ENCODE data around the gene IL6ST. TPM values are rescaled to one million over a fixed set of nuclear protein-coding genes. Genes with fewer than 3 reads are reported as not detected.

The IL6ST gene
- total and polyA plus RNA-seq, 5 donors from 2014 or later = 25.3 to 234 (median 58.0) TPM

DNA sequence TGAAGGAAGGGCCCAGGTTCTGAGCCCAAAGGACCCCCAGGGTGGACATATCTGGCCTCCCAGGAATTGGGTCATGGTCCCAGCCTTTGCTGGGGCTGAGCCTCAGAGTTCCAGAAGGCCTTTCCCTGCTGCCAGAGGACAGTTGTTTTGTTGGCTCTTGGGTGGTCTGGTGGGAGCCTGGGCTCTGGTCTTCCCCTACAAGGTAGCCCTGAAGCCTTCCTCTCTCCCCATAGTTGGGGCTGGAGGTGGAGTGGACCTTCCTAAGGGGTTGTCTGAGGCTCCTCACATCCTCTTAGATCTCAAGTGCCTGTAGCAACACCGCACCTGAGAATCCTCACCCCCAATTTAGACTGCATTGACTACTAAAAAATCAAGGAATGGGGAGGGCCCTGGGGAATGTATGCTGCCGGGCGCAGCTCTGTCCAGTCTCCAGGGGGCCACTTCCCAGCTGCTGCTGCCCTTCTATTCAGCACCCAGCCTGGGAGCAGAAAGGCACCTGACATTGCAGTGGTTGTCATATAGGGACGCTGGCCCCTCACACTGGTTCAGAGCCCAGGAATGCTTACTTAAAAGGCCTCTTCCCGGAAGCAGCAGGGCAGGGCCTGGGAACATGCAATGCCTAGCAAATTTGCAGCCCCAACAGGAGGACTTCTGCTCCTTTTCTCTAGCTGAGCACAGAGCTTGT lies 77.2 kb downstream of the IL6ST start:
- Mint-ChIP-seq H3K9me3 (no peaks in the 10 kb centered on the region), H3K27me3 (peaks cover 5% of the 10 kb centered on the region), H3K36me3 (no peaks in the 10 kb centered on the region), H3K4me3 (no peak overlapping the region), H3K27ac (no peak overlapping the region), H3K4me1 (peaks cover 0 to 9% (median 7%) of the 10 kb centered on the region in 4 donors)
- H3K4me3 ChIP-seq (ENCODE audit: low read depth, low read length) = no peak overlapping the region
- no peaks in the 10 kb centered on the region for H3K27me3 ChIP-seq (ENCODE audit: control insufficient read depth, insufficient read depth, low read length)
- H3K4me1 ChIP-seq (ENCODE audit: control insufficient read depth, insufficient read depth, low read length, poor library complexity, severe bottlenecking) = no peaks in the 10 kb centered on the region
- DNase-seq = no peak
- no peak overlapping the region for H3K27ac ChIP-seq (ENCODE audit: insufficient read depth, low read length, poor library complexity, severe bottlenecking)
- ATAC-seq (ENCODE audit: low read depth in 2 of 2) = no peak
- H3K9me3 ChIP-seq (ENCODE audit: control insufficient read depth in 2 of 2, low read length in 2 of 2) = no peaks in the 10 kb centered on the region
- H3K36me3 ChIP-seq (ENCODE audit: control insufficient read depth, insufficient read depth, low read length) = no peaks in the 10 kb centered on the region

DNA sequence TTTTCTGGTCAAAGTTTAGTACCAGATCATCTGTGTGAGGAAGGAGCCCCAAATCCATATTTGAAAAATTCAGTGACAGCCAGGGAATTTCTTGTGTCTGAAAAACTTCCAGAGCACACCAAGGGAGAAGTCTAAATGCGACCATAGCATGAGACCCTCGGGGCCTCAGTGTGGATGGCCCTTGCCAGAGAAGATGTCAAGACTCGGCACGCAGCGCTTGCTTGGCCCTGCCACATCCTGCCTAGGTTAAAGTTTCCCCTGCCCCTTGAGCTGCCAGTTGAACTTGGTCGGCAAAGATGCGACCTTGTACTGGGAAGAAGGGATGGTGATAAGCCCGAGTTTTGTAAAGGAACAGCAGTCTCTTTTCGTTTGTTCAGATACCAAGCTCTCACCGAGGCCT lies 77.8 kb downstream of the IL6ST start:
- Mint-ChIP-seq H3K27ac (no peak overlapping the region), H3K4me3 (no peak overlapping the region), H3K27me3 (peaks cover 5% of the 10 kb centered on the region), H3K4me1 (peaks cover 0 to 9% (median 7%) of the 10 kb centered on the region in 4 donors), H3K36me3 (no peaks in the 10 kb centered on the region), H3K9me3 (no peaks in the 10 kb centered on the region)
- no peak for ATAC-seq (ENCODE audit: low read depth in 2 of 2)
- H3K4me1 ChIP-seq (ENCODE audit: control insufficient read depth, insufficient read depth, low read length, poor library complexity, severe bottlenecking) = no peaks in the 10 kb centered on the region
- H3K27ac ChIP-seq (ENCODE audit: insufficient read depth, low read length, poor library complexity, severe bottlenecking) = no peak overlapping the region
- no peaks in the 10 kb centered on the region for H3K9me3 ChIP-seq (ENCODE audit: control insufficient read depth in 2 of 2, low read length in 2 of 2)
- no peak for DNase-seq
- H3K36me3 ChIP-seq (ENCODE audit: control insufficient read depth, insufficient read depth, low read length) = no peaks in the 10 kb centered on the region
- H3K4me3 ChIP-seq (ENCODE audit: low read depth, low read length) = no peak overlapping the region
- no peaks in the 10 kb centered on the region for H3K27me3 ChIP-seq (ENCODE audit: control insufficient read depth, insufficient read depth, low read length)

DNA sequence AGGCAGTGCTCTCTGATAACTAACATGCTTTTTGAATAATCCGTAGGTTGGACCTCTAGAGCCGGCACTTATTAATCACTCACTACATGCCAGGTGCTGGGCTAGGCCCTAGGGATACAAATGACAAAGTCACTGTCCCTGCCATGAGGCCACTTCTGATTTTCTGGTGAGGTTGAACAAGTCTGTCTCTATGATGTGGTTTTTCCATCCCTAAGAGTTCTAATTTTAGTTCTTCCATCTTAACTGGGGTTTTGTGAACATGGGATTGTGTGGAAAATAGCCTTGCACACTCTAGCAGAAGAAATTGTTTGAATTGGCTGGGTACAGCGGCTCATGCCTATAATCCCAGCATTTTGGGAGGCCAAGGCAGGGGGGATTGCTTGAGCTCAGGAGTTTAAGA lies 79.0 kb downstream of the IL6ST start:
- H3K27ac Mint-ChIP-seq = no peak overlapping the region
- peaks cover 15% of the 10 kb centered on the region for H3K27me3 Mint-ChIP-seq
- Histone ChIP-seq H3K4me1 (ENCODE audit: control insufficient read depth, insufficient read depth, low read length, poor library complexity, severe bottlenecking) (no peaks in the 10 kb centered on the region), H3K4me3 (ENCODE audit: low read depth, low read length) (no peak overlapping the region), H3K9me3 (ENCODE audit: control insufficient read depth in 2 of 2, low read length in 2 of 2) (no peaks in the 10 kb centered on the region), H3K27ac (ENCODE audit: insufficient read depth, low read length, poor library complexity, severe bottlenecking) (no peak overlapping the region), H3K27me3 (ENCODE audit: control insufficient read depth, insufficient read depth, low read length) (no peaks in the 10 kb centered on the region), H3K36me3 (ENCODE audit: control insufficient read depth, insufficient read depth, low read length) (no peaks in the 10 kb centered on the region)
- H3K36me3 Mint-ChIP-seq = no peaks in the 10 kb centered on the region
- no peak for DNase-seq
- peaks cover 0 to 9% (median 7%) of the 10 kb centered on the region in 4 donors for H3K4me1 Mint-ChIP-seq
- no peak overlapping the region for H3K4me3 Mint-ChIP-seq
- no peak for ATAC-seq (ENCODE audit: low read depth in 2 of 2)
- no peaks in the 10 kb centered on the region for H3K9me3 Mint-ChIP-seq

- H3K4me3 ChIP-seq (ENCODE audit: low read depth, low read length) = no peak overlapping the region
- peaks cover 0 to 8% (median 6%) of the 10 kb centered on the region in 4 donors for H3K4me1 Mint-ChIP-seq
- H3K27me3 ChIP-seq (ENCODE audit: control insufficient read depth, insufficient read depth, low read length) = no peaks in the 10 kb centered on the region
- H3K9me3 ChIP-seq (ENCODE audit: control insufficient read depth in 2 of 2, low read length in 2 of 2) = no peaks in the 10 kb centered on the region
- H3K27ac ChIP-seq (ENCODE audit: insufficient read depth, low read length, poor library complexity, severe bottlenecking) = no peak overlapping the region
- H3K36me3 ChIP-seq (ENCODE audit: control insufficient read depth, insufficient read depth, low read length) = no peaks in the 10 kb centered on the region
- no peaks in the 10 kb centered on the region for H3K9me3 Mint-ChIP-seq
- no peaks in the 10 kb centered on the region for H3K4me1 ChIP-seq (ENCODE audit: control insufficient read depth, insufficient read depth, low read length, poor library complexity, severe bottlenecking)
- H3K4me3 Mint-ChIP-seq = no peak overlapping the region
- H3K36me3 Mint-ChIP-seq = no peaks in the 10 kb centered on the region
- ATAC-seq (ENCODE audit: low read depth in 2 of 2) (no peak), DNase-seq (no peak)
- no peak overlapping the region for H3K27ac Mint-ChIP-seq
- peaks cover 22% of the 10 kb centered on the region for H3K27me3 Mint-ChIP-seq
Measured at GRCh38 chr5:55914971-55915370, 79.8 kb downstream of the IL6ST start.

GRCh38 chr5:55913466-55914413 lies 81.0 kb downstream of the IL6ST start:
- Histone ChIP-seq H3K4me1 (ENCODE audit: control insufficient read depth, insufficient read depth, low read length, poor library complexity, severe bottlenecking) (no peaks in the 10 kb centered on the region), H3K27me3 (ENCODE audit: control insufficient read depth, insufficient read depth, low read length) (no peaks in the 10 kb centered on the region), H3K9me3 (ENCODE audit: control insufficient read depth in 2 of 2, low read length in 2 of 2) (no peaks in the 10 kb centered on the region), H3K27ac (ENCODE audit: insufficient read depth, low read length, poor library complexity, severe bottlenecking) (no peak overlapping the region), H3K4me3 (ENCODE audit: low read depth, low read length) (no peak overlapping the region), H3K36me3 (ENCODE audit: control insufficient read depth, insufficient read depth, low read length) (no peaks in the 10 kb centered on the region)
- no peak for DNase-seq
- ATAC-seq (ENCODE audit: low read depth in 2 of 2) = no peak
- Mint-ChIP-seq H3K27ac (no peak overlapping the region), H3K36me3 (no peaks in the 10 kb centered on the region), H3K4me3 (no peak overlapping the region), H3K4me1 (peaks cover 0 to 3% (median 0%) of the 10 kb centered on the region in 4 donors), H3K9me3 (peaks cover 0 to 2% (median 0%) of the 10 kb centered on the region in 7 donors), H3K27me3 (peaks cover 22% of the 10 kb centered on the region)

GRCh38 chr5:55911784-55912653 lies 82.7 kb downstream of the IL6ST start:
- H3K27ac ChIP-seq (ENCODE audit: insufficient read depth, low read length, poor library complexity, severe bottlenecking) = no peak overlapping the region
- no peaks in the 10 kb centered on the region for H3K36me3 Mint-ChIP-seq
- H3K9me3 Mint-ChIP-seq = peaks cover 0 to 3% (median 0%) of the 10 kb centered on the region in 7 donors
- H3K4me3 Mint-ChIP-seq = no peak overlapping the region
- peaks cover 0 to 5% (median 0%) of the 10 kb centered on the region in 4 donors for H3K4me1 Mint-ChIP-seq
- peak overlapping the region in 1 of 3 donors; percentile 43 for H3K27ac Mint-ChIP-seq
- ATAC-seq (ENCODE audit: low read depth in 2 of 2) (no peak), DNase-seq (no peak)
- H3K9me3 ChIP-seq (ENCODE audit: control insufficient read depth in 2 of 2, low read length in 2 of 2) = no peaks in the 10 kb centered on the region
- H3K27me3 ChIP-seq (ENCODE audit: control insufficient read depth, insufficient read depth, low read length) = no peaks in the 10 kb centered on the region
- peaks cover 17% of the 10 kb centered on the region for H3K27me3 Mint-ChIP-seq
- no peak overlapping the region for H3K4me3 ChIP-seq (ENCODE audit: low read depth, low read length)
- H3K36me3 ChIP-seq (ENCODE audit: control insufficient read depth, insufficient read depth, low read length) = no peaks in the 10 kb centered on the region
- H3K4me1 ChIP-seq (ENCODE audit: control insufficient read depth, insufficient read depth, low read length, poor library complexity, severe bottlenecking) = no peaks in the 10 kb centered on the region

DNA sequence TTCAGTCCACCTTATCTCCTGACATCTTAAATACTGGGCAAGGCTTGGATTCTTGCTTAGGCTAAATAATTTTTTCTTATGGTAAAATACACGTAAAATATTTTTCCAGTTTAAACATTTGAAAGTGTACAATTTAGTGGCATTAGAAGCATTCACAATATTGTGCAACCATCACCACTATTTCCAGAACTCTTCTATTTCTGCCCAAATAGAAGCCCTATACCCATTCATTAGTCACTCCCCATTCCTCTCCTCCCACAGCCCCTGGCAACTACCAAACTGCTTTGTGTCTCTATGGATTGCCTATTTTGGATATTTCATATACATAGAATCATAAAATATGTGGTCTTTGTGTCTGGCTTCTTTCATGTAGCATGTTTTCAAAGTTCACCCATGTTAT lies 86.0 kb downstream of the IL6ST start:
- Histone ChIP-seq H3K9me3 (ENCODE audit: control insufficient read depth in 2 of 2, low read length in 2 of 2) (no peaks in the 10 kb centered on the region), H3K27ac (ENCODE audit: insufficient read depth, low read length, poor library complexity, severe bottlenecking) (no peak overlapping the region), H3K27me3 (ENCODE audit: control insufficient read depth, insufficient read depth, low read length) (no peaks in the 10 kb centered on the region), H3K36me3 (ENCODE audit: control insufficient read depth, insufficient read depth, low read length) (no peaks in the 10 kb centered on the region), H3K4me3 (ENCODE audit: low read depth, low read length) (no peak overlapping the region), H3K4me1 (ENCODE audit: control insufficient read depth, insufficient read depth, low read length, poor library complexity, severe bottlenecking) (peaks cover 2% of the 10 kb centered on the region)
- Mint-ChIP-seq H3K27me3 (peaks cover 17% of the 10 kb centered on the region), H3K4me3 (no peak overlapping the region), H3K27ac (no peak overlapping the region), H3K36me3 (no peaks in the 10 kb centered on the region), H3K9me3 (peaks cover 0 to 3% (median 0%) of the 10 kb centered on the region in 7 donors), H3K4me1 (peaks cover 0 to 5% (median 2%) of the 10 kb centered on the region in 4 donors)
- no peak for DNase-seq
- ATAC-seq (ENCODE audit: low read depth in 2 of 2) = no peak
